ENCODE measurements around the gene KIF26B. TPM values are rescaled to one million over a fixed set of nuclear protein-coding genes. Genes with fewer than 3 reads are reported as not detected.

KIF26B gene
- total and polyA plus RNA-seq, 2 of the 4 experiments (the other 2 are of a cell fraction), result 0.53 to 0.54 TPM

DNA sequence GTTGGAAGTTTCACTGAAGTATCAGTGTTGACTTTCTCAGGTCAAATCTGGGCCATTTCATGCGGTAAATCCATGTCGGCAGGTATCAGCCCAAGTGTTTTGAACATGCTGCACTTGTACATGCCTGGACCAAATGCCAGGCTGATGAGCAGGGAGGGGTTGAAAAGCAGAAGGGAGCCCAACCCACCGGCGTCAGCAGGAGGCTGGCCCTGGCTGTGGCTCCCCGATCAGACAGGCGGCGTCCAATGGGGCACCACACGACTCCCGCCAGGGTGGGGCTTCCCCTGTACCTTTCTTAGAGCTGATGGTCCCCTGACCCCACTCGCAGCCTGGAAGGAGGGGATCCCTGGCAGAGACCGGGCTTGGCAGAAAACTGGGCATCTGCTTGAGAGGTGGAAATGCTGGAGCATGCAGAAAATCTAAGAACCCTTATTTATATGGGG lies 540.0 kb downstream of the KIF26B start:
- Histone ChIP-seq H3K14ac (replicated peaks; ENCODE audit: low read depth, low read length) (no peak overlapping the region), H3K36me3 (ENCODE audit: control insufficient read depth, insufficient read depth, low read length) (peaks cover 2% of the 10 kb centered on the region), H2BK5ac (ENCODE audit: low read depth, low read length, poor library complexity, severe bottlenecking) (no peak overlapping the region), H2AK9ac (replicated peaks; ENCODE audit: low read depth, low read length, poor library complexity) (no peak overlapping the region), H2BK120ac (ENCODE audit: low read depth, low read length) (no peak overlapping the region), H3K23ac (ENCODE audit: low read depth, low read length) (no peak overlapping the region), H4K5ac (ENCODE audit: low read depth, low read length) (no peak overlapping the region), H3K4me3 (ENCODE audit: insufficient read depth, low read depth, low read length) (no peak overlapping the region), H3K4me2 (ENCODE audit: low read depth, low read length) (no peak overlapping the region), H2AK5ac (ENCODE audit: low read depth, low read length) (no peak overlapping the region), H3K56ac (ENCODE audit: extremely low read depth, insufficient read depth, low read length) (no peak overlapping the region), H3K27me3 (ENCODE audit: control insufficient read depth, insufficient read depth, low read length) (no peaks in the 10 kb centered on the region), H4K20me1 (ENCODE audit: insufficient read depth, low read length) (no peaks in the 10 kb centered on the region), H3K4ac (ENCODE audit: low read depth, low read length) (no peak overlapping the region), H3K9me1 (ENCODE audit: insufficient read depth, low read length) (no peaks in the 10 kb centered on the region; the same call in 1 of the 2 replicates), H3K9me3 (ENCODE audit: control insufficient read depth, insufficient read depth, low read length) (peaks cover 6% of the 10 kb centered on the region), H4K91ac (ENCODE audit: insufficient read depth, low read depth, low read length) (no peak overlapping the region), H2AFZ (replicated peaks; ENCODE audit: low read length, poor library complexity) (no peak overlapping the region), H3K18ac (ENCODE audit: low read depth, low read length) (no peak overlapping the region), H3K27ac (ENCODE audit: insufficient read depth, low read length) (no peak overlapping the region), H3K9ac (ENCODE audit: low read depth, low read length) (no peak overlapping the region), H3K79me1 (ENCODE audit: low read depth in 1 of 2, low read length in 2 of 2) (no peaks in the 10 kb centered on the region), H3K4me1 (ENCODE audit: control insufficient read depth, insufficient read depth, low read length) (no peaks in the 10 kb centered on the region), H2BK20ac (ENCODE audit: low read depth, low read length) (no peak overlapping the region), H4K8ac (ENCODE audit: low read depth in 2 of 2, low read length in 2 of 2) (no peak overlapping the region), H2BK15ac (ENCODE audit: low read depth, low read length) (no peak overlapping the region)
- intact Hi-C loops (cut with micrococcal nuclease), result no loop called here
- DNase-seq (no peak), ATAC-seq (ENCODE audit: low read depth) (no peak)
- in situ Hi-C loops (cut with MboI; ENCODE audit: low sequenced_read_pairs), result no loop called here
- BruUV-seq (replicated peaks), result no TSS peak
- ChIA-PET CTCF (no interaction called here), POLR2A (ENCODE audit: unreplicated experiment) (no interaction called here)
- TF ChIP-seq, protein P1, sequence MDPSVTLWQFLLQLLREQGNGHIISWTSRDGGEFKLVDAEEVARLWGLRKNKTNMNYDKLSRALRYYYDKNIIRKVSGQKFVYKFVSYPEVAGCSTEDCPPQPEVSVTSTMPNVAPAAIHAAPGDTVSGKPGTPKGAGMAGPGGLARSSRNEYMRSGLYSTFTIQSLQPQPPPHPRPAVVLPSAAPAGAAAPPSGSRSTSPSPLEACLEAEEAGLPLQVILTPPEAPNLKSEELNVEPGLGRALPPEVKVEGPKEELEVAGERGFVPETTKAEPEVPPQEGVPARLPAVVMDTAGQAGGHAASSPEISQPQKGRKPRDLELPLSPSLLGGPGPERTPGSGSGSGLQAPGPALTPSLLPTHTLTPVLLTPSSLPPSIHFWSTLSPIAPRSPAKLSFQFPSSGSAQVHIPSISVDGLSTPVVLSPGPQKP (IDR thresholded peaks at IDR 0.05; ENCODE audit: borderline replicate concordance, low read depth, low read length), result no peak
- TF ChIP-seq RCOR1 (IDR thresholded peaks at IDR 0.05; ENCODE audit: insufficient replicate concordance, low read length) (no peak), MAFK (IDR thresholded peaks at IDR 0.05; ENCODE audit: low read depth, low read length) (no peak), NFE2L2 (IDR thresholded peaks at IDR 0.05; ENCODE audit: low read depth, low read length) (no peak)
- 74% methylated on average over 9 of the region's 11 CpGs; no CpG with 5 or more reads in 1 of the 2 experiments for WGBS, 2 experiments (ENCODE audit: extremely low coverage in 2 of 2, insufficient read length in 1 of 2)
- dilution Hi-C loops (cut with HindIII; ENCODE audit: low sequenced_read_pairs, unreplicated experiment), result no loop called here

Data from IMR-90 (cell line).